BLaER1 (cell line): ENCODE results near the gene HHLA2.

Source experiments
- H3K27ac ChIP-seq: shearing (Covaris generic); formaldehyde crosslinking; 2 replicates; pipeline ENCODE4 v1.8.1; 2022
- H3K27me3 ChIP-seq: shearing (Covaris generic); formaldehyde crosslinking; 2 replicates; pipeline ENCODE4 v1.8.1; 2022
- H3K36me3 ChIP-seq: shearing (Covaris generic); formaldehyde crosslinking; 2 replicates; pipeline ENCODE4 v1.8.1; 2022
- H3K4me1 ChIP-seq: shearing (Covaris generic); formaldehyde crosslinking; 2 replicates; pipeline ENCODE4 v1.8.1; 2022
- H3K4me2 ChIP-seq: shearing (Covaris generic); formaldehyde crosslinking; 2 replicates; pipeline ENCODE4 v1.8.1; 2022
- H3K4me3 ChIP-seq: shearing (Covaris generic); formaldehyde crosslinking; 2 replicates; pipeline ENCODE4 v1.8.1; 2022
- H3K9ac ChIP-seq: shearing (Covaris generic); formaldehyde crosslinking; 2 replicates; pipeline ENCODE4 v1.8.1; 2022
- H3K9me3 ChIP-seq: shearing (Covaris generic); formaldehyde crosslinking; 2 replicates; pipeline ENCODE4 v1.8.1; 2022
- H4K20me1 ChIP-seq: shearing (Covaris generic); formaldehyde crosslinking; 2 replicates; pipeline ENCODE4 v1.8.1; 2022
- Cebpa-rat ChIP-seq: shearing (Covaris generic); IDR thresholded peaks from 2 replicates; pipeline ENCODE4 v1.8.1; 2022

Gene HHLA2

GRCh38 chr3:108412121-108412750 is 115.9 kb downstream of the HHLA2 start:
- Histone ChIP-seq H3K27ac (no peak overlapping the region), H3K9ac (no peak overlapping the region)
- TF ChIP-seq Cebpa-rat: no peak

DNA sequence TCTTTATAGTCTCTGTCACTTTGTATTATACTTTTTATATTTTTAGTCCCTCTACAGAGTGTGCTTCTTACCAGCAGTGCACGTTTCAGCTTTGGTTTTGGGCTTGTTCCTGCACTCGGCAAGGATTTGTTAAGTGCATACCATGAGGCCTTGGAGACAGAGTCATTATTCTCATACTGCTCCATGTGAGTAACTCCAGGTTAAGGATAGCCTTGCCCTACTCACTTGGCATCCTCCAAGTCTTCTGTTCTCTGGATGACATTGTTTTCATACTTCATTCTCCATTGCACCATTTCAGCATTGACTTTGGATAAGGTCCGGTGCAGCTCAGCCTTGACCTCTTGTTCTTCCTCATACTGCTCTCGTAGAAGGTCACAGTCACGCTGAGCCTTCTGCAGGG is 117.7 kb downstream of the HHLA2 start:
- Histone ChIP-seq H3K9ac (no peak overlapping the region), H4K20me1 (no peaks in the 10 kb centered on the region), H3K4me2 (no peak overlapping the region), H3K9me3 (no peaks in the 10 kb centered on the region), H3K4me3 (no peak overlapping the region), H3K4me1 (no peaks in the 10 kb centered on the region), H3K36me3 (no peaks in the 10 kb centered on the region), H3K27me3 (no peaks in the 10 kb centered on the region), H3K27ac (no peak overlapping the region)
- TF ChIP-seq Cebpa-rat: no peak

More at GRCh38 chr3:108412121-108412750, 115.9 kb downstream of the HHLA2 start:
- Histone ChIP-seq H4K20me1 (no peaks in the 10 kb centered on the region), H3K4me3 (no peak overlapping the region), H3K36me3 (no peaks in the 10 kb centered on the region), H3K4me1 (peaks cover 7% of the 10 kb centered on the region; the same call in 1 of the 2 replicates), H3K9me3 (no peaks in the 10 kb centered on the region), H3K27me3 (no peaks in the 10 kb centered on the region), H3K4me2 (no peak overlapping the region)

GRCh38 chr3:108415661-108416060 is 119.3 kb downstream of the HHLA2 start:
- Histone ChIP-seq H3K9me3 (no peaks in the 10 kb centered on the region), H3K4me3 (no peak overlapping the region), H3K27ac (no peak overlapping the region), H3K9ac (no peak overlapping the region), H3K36me3 (no peaks in the 10 kb centered on the region), H3K27me3 (no peaks in the 10 kb centered on the region), H3K4me2 (no peak overlapping the region), H4K20me1 (no peaks in the 10 kb centered on the region), H3K4me1 (no peaks in the 10 kb centered on the region)
- TF ChIP-seq Cebpa-rat: no peak

- TF ChIP-seq Cebpa-rat: no peak
- Histone ChIP-seq H3K4me2 (no peak overlapping the region), H3K4me3 (no peak overlapping the region)
Measured at GRCh38 chr3:108416111-108416869, 119.9 kb downstream of the HHLA2 start.

DNA sequence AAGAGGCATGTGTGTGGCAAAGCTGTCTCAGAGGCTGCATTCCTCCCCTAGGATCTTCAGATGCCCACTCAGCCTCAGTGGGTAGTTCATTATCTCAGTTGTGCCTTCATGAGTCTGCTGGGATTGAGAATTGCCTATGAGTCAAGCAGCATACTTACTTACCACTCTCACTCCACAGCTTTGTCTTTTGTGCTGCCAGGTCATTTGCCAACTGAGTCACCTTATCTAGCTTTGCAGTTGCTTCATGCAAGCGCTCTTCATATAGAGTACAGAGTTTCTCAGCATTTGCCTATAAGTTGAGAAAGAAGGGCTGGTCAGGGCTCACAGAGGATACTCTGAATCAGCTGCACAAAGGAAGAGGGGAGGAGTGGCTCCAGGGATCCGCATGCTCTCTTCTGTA is 124.6 kb downstream of the HHLA2 start:
- no peaks in the 10 kb centered on the region for H3K36me3 ChIP-seq
- H3K9me3 ChIP-seq: 0 out of 2 replicates have a peak, but pooled peaks cover 4% of the 10 kb centered on the region
- no peaks in the 10 kb centered on the region for H4K20me1 ChIP-seq
- no peak overlapping the region for H3K9ac ChIP-seq
- H3K4me1 ChIP-seq: peaks cover 8% of the 10 kb centered on the region
- no peak overlapping the region for H3K4me3 ChIP-seq
- no peak for TF ChIP-seq Cebpa-rat
- H3K27me3 ChIP-seq: no peaks in the 10 kb centered on the region
- no peak overlapping the region for H3K4me2 ChIP-seq
- no peak overlapping the region for H3K27ac ChIP-seq

More at GRCh38 chr3:108416111-108416869, 119.9 kb downstream of the HHLA2 start:
- H3K9ac ChIP-seq: no peak overlapping the region
- H3K9me3 ChIP-seq: no peaks in the 10 kb centered on the region
- no peaks in the 10 kb centered on the region for H4K20me1 ChIP-seq
- H3K4me1 ChIP-seq: no peaks in the 10 kb centered on the region
- H3K27ac ChIP-seq: no peak overlapping the region
- no peaks in the 10 kb centered on the region for H3K27me3 ChIP-seq
- H3K36me3 ChIP-seq: no peaks in the 10 kb centered on the region
